ENCODE measurements around the gene SLIT3. TPM values are rescaled to one million over a fixed set of nuclear protein-coding genes. Genes with fewer than 3 reads are reported as not detected.

The SLIT3 gene
- total RNA-seq, 6 donors from 2014 or later, result 10.8 to 57.3 (median 32.2) TPM

DNA sequence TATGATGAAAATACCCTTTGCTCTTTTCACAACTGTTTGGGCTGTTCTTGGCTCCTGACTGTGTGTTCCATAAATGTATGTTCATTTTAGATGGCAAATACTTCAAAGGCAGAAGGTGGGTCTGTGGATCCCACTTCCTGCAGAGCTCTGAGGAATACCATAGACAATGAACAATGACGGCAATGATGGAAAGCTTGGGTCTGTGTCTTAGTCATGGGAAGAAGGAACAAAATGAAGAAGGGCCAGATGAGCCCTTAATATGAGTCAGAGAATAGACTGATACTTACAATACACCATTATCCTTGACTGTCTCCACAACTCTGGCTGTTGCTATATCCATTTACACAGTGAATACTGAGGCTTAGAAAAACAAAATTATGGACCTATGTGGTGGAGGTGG is 126.0 kb downstream of the SLIT3 start:
- Histone ChIP-seq H3K9me3 (no peaks in the 10 kb centered on the region), H3K4me3 (no peak overlapping the region), H3K27me3 (no peaks in the 10 kb centered on the region), H3K27ac (no peak overlapping the region), H3K4me1 (no peaks in the 10 kb centered on the region), H3K36me3 (no peaks in the 10 kb centered on the region)
- 40 to 63% methylated on average over 1 of the region's 1 CpG for WGBS, 2 donors
- TF ChIP-seq EP300 (IDR thresholded peaks at IDR 0.05) (no peak), POLR2A (IDR thresholded peaks at IDR 0.05) (no peak), POLR2AphosphoS5 (IDR thresholded peaks at IDR 0.05) (no peak)
- TF ChIP-seq, protein P1, sequence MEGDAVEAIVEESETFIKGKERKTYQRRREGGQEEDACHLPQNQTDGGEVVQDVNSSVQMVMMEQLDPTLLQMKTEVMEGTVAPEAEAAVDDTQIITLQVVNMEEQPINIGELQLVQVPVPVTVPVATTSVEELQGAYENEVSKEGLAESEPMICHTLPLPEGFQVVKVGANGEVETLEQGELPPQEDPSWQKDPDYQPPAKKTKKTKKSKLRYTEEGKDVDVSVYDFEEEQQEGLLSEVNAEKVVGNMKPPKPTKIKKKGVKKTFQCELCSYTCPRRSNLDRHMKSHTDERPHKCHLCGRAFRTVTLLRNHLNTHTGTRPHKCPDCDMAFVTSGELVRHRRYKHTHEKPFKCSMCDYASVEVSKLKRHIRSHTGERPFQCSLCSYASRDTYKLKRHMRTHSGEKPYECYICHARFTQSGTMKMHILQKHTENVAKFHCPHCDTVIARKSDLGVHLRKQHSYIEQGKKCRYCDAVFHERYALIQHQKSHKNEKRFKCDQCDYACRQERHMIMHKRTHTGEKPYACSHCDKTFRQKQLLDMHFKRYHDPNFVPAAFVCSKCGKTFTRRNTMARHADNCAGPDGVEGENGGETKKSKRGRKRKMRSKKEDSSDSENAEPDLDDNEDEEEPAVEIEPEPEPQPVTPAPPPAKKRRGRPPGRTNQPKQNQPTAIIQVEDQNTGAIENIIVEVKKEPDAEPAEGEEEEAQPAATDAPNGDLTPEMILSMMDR (IDR thresholded peaks at IDR 0.05), result no peak
- no peak for ATAC-seq (ENCODE audit: low FRiP score in 2 of 2)
- DNase-seq, result no peak

DNA sequence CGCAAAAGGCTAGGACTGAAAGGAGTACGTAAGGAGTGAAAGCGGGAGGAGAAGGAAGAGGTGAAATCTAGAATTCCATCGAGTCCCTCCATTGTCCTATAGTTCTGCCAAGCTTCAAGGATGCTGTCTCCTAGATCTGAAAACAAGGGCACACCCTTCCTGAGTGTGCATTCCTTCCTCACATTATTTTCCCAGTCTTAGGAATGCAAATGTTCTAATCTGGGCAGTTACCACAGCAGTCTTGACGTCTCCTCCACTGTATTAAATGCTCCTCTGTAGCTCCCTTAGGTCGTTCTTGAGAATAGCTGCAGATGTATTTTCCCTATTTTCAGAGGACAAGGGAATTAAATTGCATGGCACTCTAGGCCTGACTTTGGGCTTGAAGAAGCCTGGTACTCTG is 127.6 kb downstream of the SLIT3 start:
- Histone ChIP-seq H3K27me3 (no peaks in the 10 kb centered on the region), H3K4me1 (no peaks in the 10 kb centered on the region), H3K9me3 (no peaks in the 10 kb centered on the region), H3K36me3 (no peaks in the 10 kb centered on the region), H3K27ac (no peak overlapping the region), H3K4me3 (no peak overlapping the region)
- ATAC-seq (ENCODE audit: low FRiP score in 2 of 2), result no peak
- WGBS, 2 donors, result 70 to 76% methylated on average over 6 of the region's 6 CpGs
- TF ChIP-seq EP300 (IDR thresholded peaks at IDR 0.05), result no peak
- TF ChIP-seq POLR2AphosphoS5 (IDR thresholded peaks at IDR 0.05), result no peak
- no peak for TF ChIP-seq POLR2A (IDR thresholded peaks at IDR 0.05)
- TF ChIP-seq, protein P1 (IDR thresholded peaks at IDR 0.05), result no peak
- DNase-seq, result no peak

GRCh38 chr5:169171515-169171914 is 129.4 kb downstream of the SLIT3 start:
- no peak for ATAC-seq (ENCODE audit: low FRiP score in 2 of 2)
- TF ChIP-seq EP300 (IDR thresholded peaks at IDR 0.05) (no peak), POLR2A (IDR thresholded peaks at IDR 0.05) (no peak), POLR2AphosphoS5 (IDR thresholded peaks at IDR 0.05) (no peak)
- TF ChIP-seq, protein P1 (IDR thresholded peaks at IDR 0.05), result no peak
- Histone ChIP-seq H3K36me3 (no peaks in the 10 kb centered on the region), H3K4me1 (no peaks in the 10 kb centered on the region), H3K4me3 (no peak overlapping the region), H3K27me3 (no peaks in the 10 kb centered on the region), H3K27ac (no peak overlapping the region), H3K9me3 (no peaks in the 10 kb centered on the region)
- WGBS, 2 donors, result 72 to 79% methylated on average over 2 of the region's 2 CpGs
- no peak for DNase-seq

DNA sequence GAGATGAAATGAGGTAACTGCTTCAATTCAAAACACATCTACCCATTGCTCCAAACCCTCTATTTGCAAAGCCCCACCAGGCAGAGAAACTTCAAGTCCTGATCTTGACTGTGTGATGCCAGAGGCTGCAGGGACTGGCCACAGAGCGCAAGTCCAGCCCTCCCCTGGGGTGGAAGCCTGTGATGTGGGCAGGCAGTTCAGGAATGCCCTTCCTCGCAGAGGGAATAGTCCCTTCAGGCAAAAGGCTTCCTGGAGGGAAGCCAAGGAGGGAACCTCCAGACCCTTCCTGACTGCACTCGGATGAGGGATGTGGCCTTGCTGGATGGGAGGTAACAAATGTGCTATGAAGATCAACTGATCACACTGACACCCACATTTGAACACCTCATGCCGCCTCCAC is 131.2 kb downstream of the SLIT3 start:
- DNase-seq (no peak), ATAC-seq (ENCODE audit: low FRiP score in 2 of 2) (no peak)
- Histone ChIP-seq H3K27me3 (no peaks in the 10 kb centered on the region), H3K27ac (no peak overlapping the region), H3K9me3 (no peaks in the 10 kb centered on the region), H3K4me1 (no peaks in the 10 kb centered on the region), H3K4me3 (no peak overlapping the region), H3K36me3 (no peaks in the 10 kb centered on the region)
- TF ChIP-seq, protein P1 (IDR thresholded peaks at IDR 0.05), result no peak
- no peak for TF ChIP-seq POLR2A (IDR thresholded peaks at IDR 0.05)
- no peak for TF ChIP-seq EP300 (IDR thresholded peaks at IDR 0.05)
- TF ChIP-seq POLR2AphosphoS5 (IDR thresholded peaks at IDR 0.05), result no peak
- 72 to 100% methylated on average over 1 to 4 of the region's 4 CpGs for WGBS, 2 donors

DNA sequence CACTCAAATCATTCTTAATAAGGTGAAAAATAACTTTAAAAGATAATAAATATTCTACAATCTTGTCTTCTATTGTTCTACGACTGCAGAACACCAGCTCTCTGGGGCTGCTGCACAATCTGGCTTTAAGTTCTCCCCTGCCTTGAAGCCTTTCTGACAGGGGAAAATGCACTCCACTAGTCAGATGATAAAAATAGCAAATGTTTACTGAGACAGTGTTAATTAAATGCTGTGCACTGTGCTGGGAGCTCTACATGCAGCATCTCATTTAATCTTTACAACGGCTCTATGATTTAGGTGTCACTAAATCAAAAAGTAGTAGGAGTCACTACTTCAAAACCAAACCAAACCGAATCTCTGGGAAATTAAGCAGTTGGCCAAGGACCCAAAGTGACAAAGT is 132.7 kb downstream of the SLIT3 start:
- Histone ChIP-seq H3K4me3 (no peak overlapping the region), H3K36me3 (no peaks in the 10 kb centered on the region), H3K4me1 (no peaks in the 10 kb centered on the region), H3K9me3 (no peaks in the 10 kb centered on the region), H3K27ac (no peak overlapping the region), H3K27me3 (no peaks in the 10 kb centered on the region)
- DNase-seq (no peak), ATAC-seq (ENCODE audit: low FRiP score in 2 of 2) (no peak)
- WGBS, 2 donors, result 59 to 78% methylated on average over 3 of the region's 3 CpGs
- TF ChIP-seq EP300 (IDR thresholded peaks at IDR 0.05) (no peak), POLR2A (IDR thresholded peaks at IDR 0.05) (no peak), POLR2AphosphoS5 (IDR thresholded peaks at IDR 0.05) (no peak)
- TF ChIP-seq, protein P1 (IDR thresholded peaks at IDR 0.05), result no peak
